Retinal pigment epithelial cell (primary cell): ENCODE results near the gene NOS3.

Experiments used
- DNase-seq: peaks from one replicate; pipeline ENCODE4 v3.0.0-alpha.2; 2010; ENCODE audit warnings: low read depth
- H3K4me3 ChIP-seq: 2 replicates; pipeline ENCODE4 v1.5.1; 2011; ENCODE audit warnings: mild to moderate bottlenecking, low read length, control low read depth, moderate library complexity
- CTCF ChIP-seq: conservative IDR thresholded peaks from 2 replicates; pipeline ENCODE4 v1.5.1; 2011; ENCODE audit warnings: low read depth, low read length, control low read depth, inconsistent platforms

Gene NOS3

GRCh38 chr7:150957133-150958020 lies 33.4 kb upstream of the NOS3 start:
- no peak for TF ChIP-seq CTCF
- DNase-seq: no peak
- no peak overlapping the region for H3K4me3 ChIP-seq

GRCh38 chr7:150958062-150958552 lies 32.7 kb upstream of the NOS3 start:
- TF ChIP-seq CTCF: no peak
- no peak overlapping the region for H3K4me3 ChIP-seq

DNA sequence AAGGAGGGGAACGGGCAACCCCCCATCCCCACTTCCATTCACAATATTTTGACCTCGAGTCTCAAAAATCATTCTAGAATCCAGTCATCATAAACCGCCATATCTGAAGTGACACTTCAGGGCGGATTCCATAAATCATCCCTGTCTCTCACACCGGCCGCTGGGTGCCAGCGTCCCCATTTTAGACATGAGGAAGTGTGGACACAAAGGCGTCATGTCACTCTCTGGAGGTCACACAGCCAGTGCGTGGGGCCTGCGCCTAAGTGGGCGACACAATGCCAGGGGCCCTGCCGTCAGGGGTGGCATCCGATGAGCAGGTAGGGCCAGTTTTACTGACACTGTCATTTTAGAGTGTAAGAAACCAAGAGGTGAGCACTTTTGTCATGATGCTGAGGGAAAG lies 32.2 kb upstream of the NOS3 start:
- no peak for DNase-seq
- no peak overlapping the region for H3K4me3 ChIP-seq
- no peak for TF ChIP-seq CTCF

More at GRCh38 chr7:150958062-150958552, 32.7 kb upstream of the NOS3 start:
- no peak for DNase-seq

DNA sequence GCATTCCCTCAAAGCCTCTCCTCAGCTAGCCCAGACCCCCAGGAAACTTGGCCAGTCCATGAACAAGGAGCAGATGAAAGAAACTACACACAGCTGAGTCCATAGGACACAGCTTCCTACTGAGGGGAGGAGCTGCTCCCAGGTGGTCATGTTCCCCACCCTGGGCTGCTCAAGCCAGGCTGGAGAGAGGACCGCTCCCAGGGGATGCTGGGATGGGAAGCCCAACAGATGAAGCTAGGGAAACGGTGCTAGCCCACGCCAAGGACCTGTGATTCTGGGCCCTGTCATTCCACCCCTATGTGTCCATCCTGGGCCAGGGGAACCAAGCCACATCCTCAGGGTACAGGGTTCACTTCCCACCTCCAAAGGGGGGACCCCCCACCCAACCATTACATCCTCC lies 31.7 kb upstream of the NOS3 start:
- no peak for TF ChIP-seq CTCF
- DNase-seq: no peak
- H3K4me3 ChIP-seq: no peak overlapping the region

GRCh38 chr7:150959739-150960734 lies 30.8 kb upstream of the NOS3 start:
- TF ChIP-seq CTCF: no peak
- no peak overlapping the region for H3K4me3 ChIP-seq
- DNase-seq: no peak

GRCh38 chr7:150961510-150962289 lies 29.1 kb upstream of the NOS3 start:
- no peak for TF ChIP-seq CTCF
- no peak for DNase-seq
- H3K4me3 ChIP-seq: no peak overlapping the region
